Mononuclear cell (primary cell): ENCODE data around the gene JAG1. TPM values are rescaled to one million over a fixed set of nuclear protein-coding genes. Genes with fewer than 3 reads are reported as not detected.

Experiments
- H3K27me3 ChIP-seq: 2 replicates; pipeline ENCODE4 v1.6.0; 2011; ENCODE audit warnings: low read length, control low read depth; ENCODE audit not compliant: insufficient read depth
- H3K4me1 ChIP-seq: 2 replicates; pipeline ENCODE4 v1.5.1; 2011; ENCODE audit warnings: mild to moderate bottlenecking, low read length, control low read depth; ENCODE audit not compliant: insufficient read depth
- H3K4me3 ChIP-seq: 2 replicates; pipeline ENCODE4 v1.5.1; 2011; ENCODE audit warnings: mild to moderate bottlenecking, low read length, moderate library complexity
- H3K9me3 ChIP-seq: 2 replicates; pipeline ENCODE4 v1.5.1; 2011; ENCODE audit warnings: low read depth, mild to moderate bottlenecking, control low read depth, low read length
- total RNA-seq: library from RNA; depleted of rRNA; stranded (reverse); fragments of >200 nt; gene quantifications from one replicate; pipeline ENCODE4 v1.2.3, GENCODE V29; 2012

Gene JAG1
- total RNA-seq, 1 donor = 8.3 TPM

DNA sequence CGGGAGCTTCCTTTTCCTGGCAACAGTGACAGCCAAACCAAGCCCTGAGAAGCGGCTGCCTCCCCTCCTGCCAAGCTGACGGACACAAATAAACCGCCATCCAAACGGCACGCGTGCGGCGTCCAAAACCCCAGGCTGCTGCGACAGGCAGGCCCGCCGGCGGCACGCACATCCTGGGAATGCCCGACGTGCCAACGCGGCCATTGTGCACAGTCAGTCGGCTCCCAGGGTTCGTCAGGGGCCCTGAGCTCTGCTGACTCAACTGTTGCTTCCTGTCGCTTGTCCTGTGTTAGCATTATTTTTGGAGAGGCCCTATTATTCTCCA lies 6.8 kb downstream of the JAG1 start:
- Histone ChIP-seq H3K27me3 (peaks cover 6% of the 10 kb centered on the region), H3K4me3 (no peak overlapping the region), H3K9me3 (no peaks in the 10 kb centered on the region), H3K4me1 (peaks cover 24% of the 10 kb centered on the region)

DNA sequence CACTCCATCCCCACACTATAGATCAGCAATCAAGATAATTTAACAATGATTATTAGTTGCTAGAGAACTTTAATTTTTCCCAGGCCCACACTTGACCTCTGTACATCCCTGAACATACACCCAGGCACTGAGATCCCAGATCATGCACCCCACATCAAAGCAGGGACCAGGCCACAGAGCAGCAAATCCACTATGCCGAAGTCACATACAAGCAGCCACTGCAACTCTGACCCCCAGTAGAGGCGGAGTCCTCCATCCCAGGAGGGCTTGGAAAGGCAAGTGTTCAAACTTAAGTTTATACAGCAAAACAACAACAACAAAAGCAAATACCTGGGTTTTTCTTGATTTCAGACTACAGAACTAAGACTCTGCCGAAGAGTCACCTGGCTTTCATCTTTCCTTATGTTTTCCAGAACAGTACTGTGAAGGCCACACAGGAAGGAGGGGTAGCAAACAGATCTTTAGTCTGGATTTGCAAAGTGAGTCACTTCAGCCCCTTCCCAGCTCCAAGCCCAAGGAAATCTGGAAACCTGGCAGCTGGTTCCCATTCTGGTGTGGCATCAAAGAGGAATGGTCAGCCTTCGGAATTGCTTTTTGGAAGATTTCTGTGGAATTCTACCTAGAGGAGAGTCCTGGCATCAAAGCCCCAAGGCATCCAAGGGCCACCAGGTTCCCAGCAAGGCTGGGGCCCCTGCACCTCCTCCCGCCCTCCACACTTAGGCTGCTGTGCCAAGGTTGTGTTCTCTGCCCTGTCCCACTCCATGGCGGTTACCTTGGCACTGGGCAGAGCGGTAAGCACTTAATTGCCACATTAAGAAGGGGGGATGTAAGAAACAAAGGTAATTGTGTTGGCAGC lies 7.3 kb downstream of the JAG1 start:
- H3K27me3 ChIP-seq = peaks cover 6% of the 10 kb centered on the region
- no peak overlapping the region for H3K4me3 ChIP-seq
- no peaks in the 10 kb centered on the region for H3K9me3 ChIP-seq
- peaks cover 18% of the 10 kb centered on the region for H3K4me1 ChIP-seq

DNA sequence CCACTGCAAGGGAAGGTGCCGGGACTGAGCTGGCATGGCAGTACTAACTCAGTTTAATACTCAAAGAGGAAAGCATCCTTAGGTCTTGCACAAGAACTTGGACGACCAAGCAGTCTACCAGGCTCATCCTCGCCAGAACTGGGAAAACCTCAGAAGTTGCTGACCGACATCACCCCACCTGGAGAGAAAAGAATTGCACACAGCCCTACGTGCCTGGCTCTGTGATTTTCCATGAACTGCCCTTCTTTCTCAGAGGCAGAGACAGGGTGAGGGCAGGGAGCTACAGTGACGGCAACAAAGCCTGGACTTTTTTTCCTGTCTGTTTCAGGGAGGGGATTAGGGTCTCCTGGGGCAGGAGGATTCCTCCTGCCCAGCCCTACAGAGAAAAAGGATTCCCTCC lies 8.0 kb downstream of the JAG1 start:
- H3K9me3 ChIP-seq = no peaks in the 10 kb centered on the region
- H3K27me3 ChIP-seq = peaks cover 6% of the 10 kb centered on the region
- H3K4me1 ChIP-seq = peaks cover 11% of the 10 kb centered on the region
- no peak overlapping the region for H3K4me3 ChIP-seq

DNA sequence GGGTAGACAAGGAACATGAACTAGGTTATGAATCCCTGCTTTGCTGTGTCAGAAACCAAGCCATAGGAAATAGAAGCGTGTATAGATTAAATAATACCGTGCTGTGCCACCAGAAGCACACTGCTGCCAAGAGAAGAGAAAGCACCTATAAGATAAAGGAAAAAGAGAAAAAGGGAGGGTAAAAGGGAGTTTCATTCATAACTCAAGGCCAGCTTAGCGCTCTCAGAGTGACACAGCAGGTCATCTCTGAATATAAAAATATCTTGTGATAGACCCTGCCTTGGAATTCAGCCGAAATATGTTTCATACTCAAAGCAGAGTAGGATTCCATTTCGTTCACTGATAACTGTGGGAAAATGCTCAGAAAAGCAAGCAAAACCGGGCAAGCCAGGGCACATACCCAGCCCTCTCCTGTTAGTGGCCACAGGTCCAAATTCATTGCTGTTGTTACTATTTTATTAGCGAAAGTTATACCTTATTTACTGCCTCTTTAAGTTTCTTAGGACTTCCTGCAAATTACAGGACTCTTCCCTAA lies 8.7 kb downstream of the JAG1 start:
- Histone ChIP-seq H3K9me3 (no peaks in the 10 kb centered on the region), H3K4me3 (no peak overlapping the region), H3K27me3 (peaks cover 4% of the 10 kb centered on the region)

DNA sequence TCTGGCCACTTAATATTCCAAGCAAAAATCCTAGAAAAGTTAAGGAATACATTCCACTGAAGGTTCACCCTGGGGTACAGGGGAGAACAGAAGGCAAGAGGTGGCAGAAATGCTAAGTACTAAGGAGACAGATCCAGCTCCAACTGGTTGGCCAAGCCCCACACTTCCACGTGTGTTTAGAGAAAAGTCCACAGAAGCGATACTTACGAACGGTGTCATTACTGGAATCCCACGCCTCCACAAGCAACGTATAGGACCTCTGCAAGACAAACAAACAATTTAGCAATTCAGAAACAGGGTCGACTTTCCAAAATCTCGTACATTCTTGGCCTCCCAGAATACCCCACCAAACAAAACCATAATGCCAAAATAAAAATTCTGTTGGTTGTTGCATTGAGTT lies 10.0 kb downstream of the JAG1 start:
- Histone ChIP-seq H3K27me3 (no peaks in the 10 kb centered on the region), H3K9me3 (no peaks in the 10 kb centered on the region), H3K4me1 (peaks cover 9% of the 10 kb centered on the region), H3K4me3 (no peak overlapping the region)

More for the DNA sequence above, 8.7 kb downstream of the JAG1 start:
- H3K4me1 ChIP-seq = peaks cover 9% of the 10 kb centered on the region

DNA sequence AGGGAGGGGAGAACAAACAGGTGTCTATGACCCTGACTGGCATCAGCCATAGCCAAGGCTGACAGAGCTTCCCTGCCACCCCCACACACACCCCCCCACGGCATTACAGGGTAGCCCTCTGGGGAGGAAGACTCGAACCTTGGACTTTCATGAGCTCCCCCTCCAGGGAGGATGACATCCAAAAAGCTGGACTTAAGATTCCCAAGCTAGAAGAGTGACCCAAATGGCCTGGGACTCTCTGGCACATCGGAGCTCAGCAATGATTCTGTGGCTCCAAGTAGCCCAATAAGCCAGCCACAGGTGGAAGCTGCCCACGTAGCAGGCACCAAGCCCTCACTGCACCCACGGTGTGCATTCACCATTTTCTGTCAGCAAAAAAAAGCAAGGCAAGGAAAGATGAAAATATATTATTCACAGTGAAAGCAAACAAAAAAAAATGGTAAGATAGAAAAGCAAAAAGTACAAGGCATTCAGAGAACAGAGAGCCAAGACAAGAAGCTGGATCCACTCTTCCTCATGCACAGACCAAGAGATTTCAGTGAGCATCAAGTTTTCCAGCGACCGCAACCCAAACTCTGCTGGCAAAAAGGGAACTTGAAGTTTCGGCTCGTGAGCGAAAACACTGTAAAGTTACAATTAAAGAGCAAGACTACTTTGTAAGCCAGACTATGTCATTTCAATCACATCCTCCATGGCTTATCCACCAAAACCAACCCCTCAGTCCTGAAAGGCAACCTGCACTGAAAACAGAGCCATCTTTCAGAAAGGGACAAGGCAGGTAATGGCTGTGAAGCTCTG lies 10.9 kb downstream of the JAG1 start:
- Histone ChIP-seq H3K4me3 (no peak overlapping the region), H3K4me1 (peaks cover 9% of the 10 kb centered on the region), H3K9me3 (no peaks in the 10 kb centered on the region), H3K27me3 (no peaks in the 10 kb centered on the region)

DNA sequence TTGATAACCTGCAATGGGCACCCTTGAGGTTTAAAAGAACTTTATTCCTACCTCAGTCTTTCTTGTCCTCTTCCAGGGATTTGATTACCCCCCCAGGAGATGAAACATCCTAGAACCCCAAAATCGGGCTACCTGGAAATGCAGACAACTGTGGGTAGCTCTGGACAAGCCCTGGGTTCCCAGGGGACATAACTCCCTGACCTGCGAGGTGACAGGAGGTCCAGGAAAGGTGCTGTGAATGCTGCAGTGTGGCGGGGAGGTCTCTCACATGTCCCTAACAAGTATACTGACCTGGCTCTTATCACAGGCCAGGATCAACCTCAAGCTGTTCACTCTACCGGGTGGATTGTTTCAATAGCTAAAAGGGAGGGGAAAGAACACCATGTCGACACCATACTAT lies 11.6 kb downstream of the JAG1 start:
- no peaks in the 10 kb centered on the region for H3K9me3 ChIP-seq
- no peak overlapping the region for H3K4me3 ChIP-seq
- no peaks in the 10 kb centered on the region for H3K27me3 ChIP-seq
- H3K4me1 ChIP-seq = peaks cover 9% of the 10 kb centered on the region

DNA sequence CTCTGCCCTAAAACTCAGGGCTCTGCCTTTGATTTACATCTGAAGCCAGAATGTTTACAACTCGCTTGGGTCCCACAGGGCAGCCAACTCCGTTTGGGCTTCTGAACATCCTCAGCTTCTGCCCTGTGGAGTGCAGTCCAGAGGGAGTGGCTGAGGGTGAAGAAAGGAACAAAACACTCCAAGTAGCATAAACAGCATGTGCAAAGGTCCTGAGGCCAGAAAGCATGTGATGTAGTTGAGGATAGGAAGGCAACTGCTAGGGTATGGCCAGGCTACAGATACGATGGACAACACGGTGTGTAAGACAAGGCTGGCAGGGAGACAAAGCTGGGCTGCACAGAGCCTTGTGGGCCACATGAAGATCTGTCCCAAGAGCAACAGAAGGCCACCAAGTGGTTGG lies 12.5 kb downstream of the JAG1 start:
- H3K27me3 ChIP-seq = no peaks in the 10 kb centered on the region
- H3K4me1 ChIP-seq = peaks cover 9% of the 10 kb centered on the region
- H3K9me3 ChIP-seq = no peaks in the 10 kb centered on the region
- H3K4me3 ChIP-seq = no peak overlapping the region

DNA sequence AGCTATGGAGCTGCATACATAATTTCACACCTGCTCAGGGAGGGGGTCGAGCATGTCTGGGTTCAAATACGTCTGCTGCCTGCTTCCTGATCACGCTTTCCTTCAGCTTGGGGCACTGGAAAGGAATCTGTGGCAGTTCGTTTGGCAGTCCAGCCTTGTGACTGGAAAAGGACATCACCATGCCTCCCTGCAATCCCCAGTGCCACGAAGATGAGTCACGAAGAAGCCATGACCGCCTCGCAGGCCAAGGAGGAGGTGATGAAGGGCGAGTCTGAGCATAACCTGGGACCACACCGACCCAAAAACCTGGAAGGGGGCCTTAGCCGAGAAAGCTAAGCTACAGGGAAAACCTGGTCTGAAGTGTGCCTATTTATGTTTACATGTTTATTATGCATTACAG lies 13.1 kb downstream of the JAG1 start:
- H3K9me3 ChIP-seq = no peaks in the 10 kb centered on the region
- no peak overlapping the region for H3K4me3 ChIP-seq
- H3K4me1 ChIP-seq = peaks cover 9% of the 10 kb centered on the region
- H3K27me3 ChIP-seq = no peaks in the 10 kb centered on the region

DNA sequence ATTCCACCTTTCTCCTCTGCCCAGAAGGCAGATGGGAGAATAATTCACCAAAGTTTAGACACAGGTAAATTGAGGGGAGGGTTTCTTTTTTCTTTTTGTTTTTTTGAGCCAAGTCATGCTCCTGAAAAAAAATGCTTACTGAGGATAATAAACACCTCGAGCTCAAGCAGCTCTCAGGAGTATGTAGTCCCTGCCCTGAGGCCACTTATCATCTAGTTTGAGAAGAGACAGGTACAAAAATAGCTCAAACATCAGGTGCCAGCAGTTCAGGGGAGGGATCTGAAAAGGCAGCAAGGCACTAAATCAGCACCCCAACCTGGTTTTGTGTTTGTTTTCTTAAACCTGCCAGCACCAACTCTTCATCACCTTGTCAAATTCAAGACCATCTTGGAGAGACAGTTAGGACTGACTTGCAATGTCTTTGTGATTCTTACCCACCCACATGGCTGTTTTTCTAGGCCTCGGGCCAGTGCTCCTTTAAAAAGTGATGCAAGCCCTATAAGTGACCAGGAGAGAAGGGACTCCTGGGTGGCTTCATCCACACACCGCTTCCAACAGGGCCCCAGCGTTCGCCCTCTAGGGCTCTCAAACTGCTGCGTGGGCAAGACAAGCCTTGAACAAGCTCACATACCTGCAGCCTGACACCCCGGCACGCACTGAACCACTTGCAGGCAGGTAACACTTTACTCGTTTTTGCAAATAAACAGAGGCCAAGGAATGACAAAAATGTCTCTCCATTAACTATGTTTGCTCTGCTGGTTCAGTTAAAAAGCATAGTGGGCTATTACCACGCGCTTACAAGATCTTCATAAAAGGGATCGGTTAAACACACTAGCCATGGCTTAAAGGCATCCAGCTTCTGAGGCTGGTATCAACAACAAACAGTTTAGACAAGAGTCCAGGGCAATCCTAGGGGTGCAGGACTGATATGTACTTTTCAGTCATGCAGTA lies 13.9 kb downstream of the JAG1 start:
- no peaks in the 10 kb centered on the region for H3K9me3 ChIP-seq
- H3K27me3 ChIP-seq = no peaks in the 10 kb centered on the region
- peaks cover 9% of the 10 kb centered on the region for H3K4me1 ChIP-seq
- H3K4me3 ChIP-seq = no peak overlapping the region

DNA sequence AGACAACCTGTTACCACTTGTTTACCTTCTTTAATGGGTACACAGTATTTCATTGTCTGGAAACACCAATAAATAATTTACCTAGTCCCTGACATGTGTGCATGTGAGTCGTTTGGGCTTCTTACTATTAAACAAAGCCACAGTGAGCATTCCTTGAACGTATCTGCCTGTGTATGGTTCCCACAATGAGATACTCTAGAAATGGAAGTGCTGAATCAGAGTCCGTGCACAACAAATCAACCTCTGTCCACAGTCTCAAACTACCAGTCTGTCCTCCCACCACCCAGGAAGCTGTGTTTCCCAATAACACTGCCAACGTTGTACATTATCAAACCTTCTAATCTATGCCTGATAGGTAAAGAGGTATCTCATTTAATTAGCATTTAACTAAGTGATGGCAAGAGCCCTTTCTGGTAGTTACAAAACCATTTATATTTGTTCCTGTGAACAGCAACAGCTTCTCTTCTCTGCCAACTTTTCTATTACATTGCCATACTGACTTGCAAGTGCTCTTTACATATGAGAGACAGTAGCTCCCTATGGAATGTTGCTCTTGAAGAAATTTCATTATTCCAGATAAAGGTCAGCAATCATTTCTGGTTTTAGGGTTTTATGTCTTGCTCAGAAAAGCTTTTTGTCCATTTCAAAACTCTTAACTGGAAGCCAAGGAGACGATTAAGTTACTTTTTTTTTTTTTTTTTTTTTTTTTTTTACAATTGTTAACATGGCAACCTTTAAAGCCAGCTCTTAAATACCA lies 14.7 kb downstream of the JAG1 start:
- no peaks in the 10 kb centered on the region for H3K27me3 ChIP-seq
- H3K4me3 ChIP-seq = no peak overlapping the region
- H3K4me1 ChIP-seq = peaks cover 9% of the 10 kb centered on the region
- no peaks in the 10 kb centered on the region for H3K9me3 ChIP-seq

DNA sequence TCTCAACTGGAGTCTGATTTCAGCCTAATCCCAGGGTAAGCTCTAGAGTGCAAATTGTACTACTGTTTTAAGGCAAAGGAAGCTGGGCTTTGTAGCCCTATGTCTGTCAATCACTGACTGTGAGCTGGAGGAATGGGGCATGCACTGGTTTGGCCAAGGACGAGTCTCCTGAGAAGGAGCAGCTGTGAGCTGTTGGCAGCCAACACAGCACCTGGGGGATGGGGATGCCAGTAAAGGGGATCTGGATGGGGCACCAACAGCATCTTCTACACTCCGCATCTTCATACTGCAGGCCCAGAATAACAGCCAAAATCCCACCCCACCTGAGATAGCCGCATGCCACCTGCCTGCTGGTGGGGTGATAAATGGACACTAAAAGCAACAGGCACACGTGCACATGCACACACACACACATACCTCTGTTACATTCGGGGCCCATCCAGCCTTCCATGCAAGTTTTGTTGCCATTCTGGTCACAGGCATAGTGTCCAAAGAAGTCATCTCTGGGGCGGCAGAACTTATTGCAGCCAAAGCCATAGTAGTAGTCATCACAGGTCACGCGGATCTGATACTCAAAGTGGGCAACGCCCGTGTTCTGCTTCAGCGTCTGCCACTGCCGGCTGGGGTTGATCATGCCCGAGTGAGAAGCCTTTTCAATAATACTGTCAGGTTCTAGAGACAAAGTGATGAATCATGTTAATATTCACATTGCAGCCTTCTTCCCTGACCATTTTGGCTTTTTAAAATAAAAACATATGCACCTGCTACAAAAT lies 15.6 kb downstream of the JAG1 start:
- H3K4me3 ChIP-seq = no peak overlapping the region
- H3K27me3 ChIP-seq = no peaks in the 10 kb centered on the region
- H3K4me1 ChIP-seq = peaks cover 5% of the 10 kb centered on the region
- no peaks in the 10 kb centered on the region for H3K9me3 ChIP-seq

DNA sequence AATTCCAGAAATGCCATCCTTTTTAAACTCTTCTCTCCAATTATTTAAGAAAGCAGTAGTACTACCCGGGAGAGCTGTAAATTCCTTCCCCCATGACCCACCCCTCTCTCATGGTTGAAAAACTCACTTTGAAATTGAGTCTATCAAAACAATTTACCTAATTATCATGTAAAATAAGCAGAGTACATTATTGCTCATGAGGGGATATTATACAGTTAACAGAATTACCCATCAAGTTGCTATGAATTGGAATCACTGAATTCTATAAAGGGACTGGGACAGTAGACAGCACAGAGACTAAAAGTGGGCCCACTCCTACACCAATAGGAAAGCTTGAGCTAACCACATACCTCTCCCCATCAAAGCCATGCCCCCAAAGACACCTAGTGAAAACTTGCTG lies 16.3 kb downstream of the JAG1 start:
- Histone ChIP-seq H3K9me3 (no peaks in the 10 kb centered on the region), H3K4me3 (no peak overlapping the region), H3K27me3 (no peaks in the 10 kb centered on the region), H3K4me1 (no peaks in the 10 kb centered on the region)
